Ovary (tissue), 9 donors: ENCODE measurements around the gene USP24. TPM values are rescaled to one million over a fixed set of nuclear protein-coding genes. Genes with fewer than 3 reads are reported as not detected.
"Not testable (repeated sequence)": the region's sequence is repeated elsewhere in the genome, so short reads cannot be mapped to it uniquely, and the experiment has no call there.

Experiments
- DNase-seq, 5 donors: peaks; one replicate each; pipeline ENCODE4 v3.0.0-alpha.2; 2019 to 2020
- H3K27ac ChIP-seq, 2 donors: fragments of 200-600 bp; one replicate each; pipeline versions ENCODE4 v1.5.1 to v1.8.0; 2019 to 2022
- H3K27me3 ChIP-seq: fragments of 200-600 bp; one replicate; pipeline ENCODE4 v1.8.0; 2022
- H3K36me3 ChIP-seq: fragments of 200-600 bp; sonication (generic); one replicate; pipeline ENCODE4 v1.5.1; 2019
- H3K4me1 ChIP-seq: one replicate; pipeline ENCODE4 v1.8.1; 2013; ENCODE audit warnings: mild to moderate bottlenecking, moderate library complexity; ENCODE audit not compliant: insufficient read depth
- H3K4me3 ChIP-seq: fragments of 200-600 bp; sonication (generic); one replicate; pipeline ENCODE4 v1.5.1; 2017
- H3K9me3 ChIP-seq, 2 donors: fragments of 200-600 bp in 1 of 2; sonication (generic) in 1 of 2; one replicate each; pipeline versions ENCODE4 v1.5.1 to v1.8.1; 2013 to 2019; ENCODE audit warnings: mild to moderate bottlenecking in 1 of 2, moderate library complexity in 1 of 2
- CTCF ChIP-seq, 3 donors: fragments of 450-650 bp in 2 of 3; fragments of 200-600 bp in 1 of 3; IDR thresholded peaks; one replicate each; pipeline versions ENCODE4 v1.5.1 to v1.8.0; 2016 to 2022; ENCODE audit warnings: antibody characterized with exemption in 3 of 3, mild to moderate bottlenecking in 1 of 3
- EP300 ChIP-seq: sonication (generic); formaldehyde crosslinking; IDR thresholded peaks from one replicate; pipeline ENCODE4 v1.6.1; 2017; ENCODE audit warnings: antibody characterized with exemption
- POLR2A ChIP-seq: fragments of 450-650 bp; IDR thresholded peaks from one replicate; pipeline ENCODE4 v1.6.1; 2017; ENCODE audit warnings: antibody characterized with exemption, mild to moderate bottlenecking, moderate library complexity
- WGBS, 3 donors: extraction: QIAGEN DNeasy Blood & Tissue Kit in 1 of 3; methylation state at CpG; one replicate each; pipeline versions ENCODE4 v1.1.5 to v1.1.7; 2013 to 2017; 5-methylcytosine and 5-hydroxymethylcytosine counted together
- intact Hi-C, 4 donors: fragments of 100-400 bp; cut with DNase I; formaldehyde crosslinking; loops; one replicate each; pipeline versions ENCODE4 v1.11.0 to v1.15.1; 2022 to 2023
- polyA plus RNA-seq, 2 donors: library from polyadenylated mRNA; stranded (reverse); fragments of 200-250 nt in 1 of 2; fragments of 350-450 nt in 1 of 2; fragmentation: Illumina TruSeq in 1 of 2; extraction: RNeasy Lipid Tissue Mini Kit (QIAGEN cat#74804) in 1 of 2; gene quantifications; one replicate each; pipeline ENCODE4 v1.2.3, GENCODE V29; 2013 to 2014
- total RNA-seq, 7 donors: library from RNA; depleted of rRNA in 2 of 7; stranded (reverse); fragments of >200 nt in 2 of 7; fragmentation: NEBNext Ultra II Directional in 3 of 7; extraction: Animal tissue kit (Norgen Biotek cat#: 25700) in 3 of 7; gene quantifications; one replicate each; pipeline versions ENCODE4 v1.1.0 to v1.2.4, GENCODE V29; 2016 to 2023
- donor health status: DM: no; HTN: no; CAD: no; lungs with moderate emphysema.
- donor health status: DM: no; HTN: no; CAD: no.
- donor health status: Bipolar disorder and iron deficiency.
- donor health status: DM: yes; HTN: yes; CAD: no.
- donor health status: DM: no; HTN: no; CAD: no.
- donor health status: DM: yes; HTN: yes; CAD: no.

The USP24 gene
- total and polyA plus RNA-seq, 9 donors = 11.5 to 51.4 (median 33.5) TPM

DNA sequence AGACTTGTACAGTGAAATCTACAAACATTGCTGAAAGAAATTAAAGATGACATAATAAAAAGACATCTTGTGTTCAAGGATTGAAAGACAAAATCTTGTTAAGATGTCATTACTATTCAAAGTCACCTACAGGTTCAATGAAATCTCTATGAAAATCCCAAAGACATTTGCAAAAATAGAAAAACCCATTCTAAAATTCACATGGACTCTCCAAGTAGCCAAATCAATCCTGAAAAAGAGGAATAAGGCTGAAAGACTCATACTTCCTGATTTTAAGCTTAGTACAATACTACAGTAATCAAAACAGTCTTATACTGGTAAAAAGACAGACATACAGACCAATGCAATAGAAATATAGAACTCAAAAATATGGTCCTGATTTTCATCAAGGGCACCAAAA is 97.2 kb downstream of the USP24 start:
- H3K36me3 ChIP-seq = no peaks in the 10 kb centered on the region
- intact Hi-C loops = no loop called here
- DNase-seq = no peak
- H3K4me1 ChIP-seq = no peaks in the 10 kb centered on the region
- no peaks in the 10 kb centered on the region for H3K9me3 ChIP-seq
- no peaks in the 10 kb centered on the region for H3K27me3 ChIP-seq
- no peak for TF ChIP-seq POLR2A
- no peak for TF ChIP-seq CTCF (IDR thresholded peaks at IDR 0.05)
- TF ChIP-seq EP300 = no peak
- H3K27ac ChIP-seq = no peak overlapping the region
- no peak overlapping the region for H3K4me3 ChIP-seq

- H3K4me1 ChIP-seq, DNase-seq, H3K4me3 ChIP-seq, H3K27ac ChIP-seq, H3K36me3 ChIP-seq, H3K9me3 ChIP-seq, H3K27me3 ChIP-seq, intact Hi-C loops: not testable (repeated sequence)
- 93 to 96% (median 96%) methylated on average over 14 of the region's 14 CpGs for WGBS, 3 donors
Observed at GRCh38 chr1:55109005-55109404, 106.2 kb downstream of the USP24 start.

DNA sequence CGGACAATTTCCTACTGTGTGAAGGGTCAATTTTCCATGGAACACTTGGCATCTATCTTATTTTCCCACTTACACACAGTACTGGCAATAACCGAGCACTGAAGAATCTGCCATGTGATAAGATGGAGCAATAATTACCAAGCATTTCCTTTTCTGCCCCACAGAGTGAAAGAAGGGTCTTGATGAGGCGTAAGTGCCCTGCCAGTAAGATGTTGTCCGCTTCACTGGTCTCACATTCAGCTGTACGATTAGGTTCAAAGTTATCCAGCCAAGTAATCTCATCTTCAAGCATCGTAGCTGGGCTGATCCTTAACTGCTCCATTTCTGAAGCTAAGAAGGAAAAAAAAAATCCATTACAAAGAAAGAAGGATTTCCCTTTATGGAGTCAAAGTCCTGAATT is 108.1 kb downstream of the USP24 start:
- intact Hi-C loops = no loop called here
- no peaks in the 10 kb centered on the region for H3K9me3 ChIP-seq
- no peak for DNase-seq

DNA sequence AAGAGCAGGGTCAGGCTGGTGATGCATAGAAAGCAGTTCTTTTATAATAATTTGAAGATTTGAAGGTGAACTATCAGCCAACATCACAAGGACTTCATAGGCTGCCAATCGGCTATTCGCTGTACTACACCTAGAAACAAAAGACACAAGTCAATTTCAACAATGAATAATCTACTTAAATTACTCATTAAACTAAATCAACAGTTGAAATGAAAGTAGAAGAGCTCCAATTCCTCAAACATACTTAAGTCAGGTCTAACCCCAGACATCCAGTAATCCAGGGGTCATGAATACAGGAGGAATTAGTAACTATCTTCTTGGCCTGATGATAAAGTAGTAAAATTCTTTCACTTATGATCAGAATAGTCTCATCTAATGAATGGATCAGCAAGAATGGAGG is 111.3 kb downstream of the USP24 start:
- DNase-seq = no peak
- TF ChIP-seq CTCF (IDR thresholded peaks at IDR 0.05) (no peak), EP300 (no peak), POLR2A (no peak)
- Histone ChIP-seq H3K4me1 (no peaks in the 10 kb centered on the region), H3K36me3 (no peaks in the 10 kb centered on the region), H3K4me3 (no peak overlapping the region), H3K27ac (no peak overlapping the region), H3K9me3 (no peaks in the 10 kb centered on the region), H3K27me3 (no peaks in the 10 kb centered on the region)
- WGBS, 3 donors = 99 to 100% (median 99%) methylated on average over 2 of the region's 2 CpGs
- intact Hi-C loops = no loop called here

More for the DNA sequence above, 108.1 kb downstream of the USP24 start:
- no peaks in the 10 kb centered on the region for H3K36me3 ChIP-seq
- 77 to 79% (median 78%) methylated on average over 6 of the region's 6 CpGs for WGBS, 3 donors
- H3K27ac ChIP-seq = no peak overlapping the region
- no peak overlapping the region for H3K4me3 ChIP-seq
- TF ChIP-seq CTCF (IDR thresholded peaks at IDR 0.05) (no peak), EP300 (no peak)
- H3K27me3 ChIP-seq = no peaks in the 10 kb centered on the region
- no peaks in the 10 kb centered on the region for H3K4me1 ChIP-seq

DNA sequence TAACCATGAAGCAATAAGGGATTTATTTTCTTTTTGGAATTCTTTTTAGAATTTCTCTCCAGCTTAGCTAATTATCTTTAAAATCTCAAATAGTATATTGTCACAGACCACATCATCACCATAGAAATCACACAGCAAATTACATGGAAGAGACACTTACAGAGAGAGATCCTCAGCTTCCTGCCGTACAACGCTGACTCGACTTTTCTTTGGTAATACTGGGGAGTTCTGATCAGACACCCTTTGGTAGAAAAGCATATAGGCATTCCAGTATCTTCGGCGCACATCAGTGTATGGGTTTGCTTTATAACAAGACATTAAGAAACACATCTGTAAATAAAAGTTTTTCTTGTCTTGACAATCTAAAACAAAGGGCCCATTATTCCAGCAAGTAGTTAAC is 120.1 kb downstream of the USP24 start:
- no peak for DNase-seq
- Histone ChIP-seq H3K36me3 (no peaks in the 10 kb centered on the region), H3K4me1 (no peaks in the 10 kb centered on the region), H3K27me3 (no peaks in the 10 kb centered on the region), H3K4me3 (no peak overlapping the region), H3K27ac (no peak overlapping the region), H3K9me3 (no peaks in the 10 kb centered on the region)
- intact Hi-C loops = no loop called here
- TF ChIP-seq CTCF (IDR thresholded peaks at IDR 0.05) = no peak
- TF ChIP-seq EP300 = no peak
- no peak for TF ChIP-seq POLR2A
- WGBS, 3 donors = 95 to 96% (median 95%) methylated on average over 5 of the region's 5 CpGs
